Measurements from ENCODE around the gene RNU6-9. TPM values are rescaled to one million over a fixed set of nuclear protein-coding genes. Genes with fewer than 3 reads are reported as not detected.
A peak's percentile ranks its signal among the peaks of the same experiment; 100 is the strongest.

The RNU6-9 gene
- total and polyA plus RNA-seq, 2 of the 13 experiments (the other 11 are each of a cell fraction or from before 2014, with no cell fraction given), result under 0.01 TPM; not detected in 1

DNA sequence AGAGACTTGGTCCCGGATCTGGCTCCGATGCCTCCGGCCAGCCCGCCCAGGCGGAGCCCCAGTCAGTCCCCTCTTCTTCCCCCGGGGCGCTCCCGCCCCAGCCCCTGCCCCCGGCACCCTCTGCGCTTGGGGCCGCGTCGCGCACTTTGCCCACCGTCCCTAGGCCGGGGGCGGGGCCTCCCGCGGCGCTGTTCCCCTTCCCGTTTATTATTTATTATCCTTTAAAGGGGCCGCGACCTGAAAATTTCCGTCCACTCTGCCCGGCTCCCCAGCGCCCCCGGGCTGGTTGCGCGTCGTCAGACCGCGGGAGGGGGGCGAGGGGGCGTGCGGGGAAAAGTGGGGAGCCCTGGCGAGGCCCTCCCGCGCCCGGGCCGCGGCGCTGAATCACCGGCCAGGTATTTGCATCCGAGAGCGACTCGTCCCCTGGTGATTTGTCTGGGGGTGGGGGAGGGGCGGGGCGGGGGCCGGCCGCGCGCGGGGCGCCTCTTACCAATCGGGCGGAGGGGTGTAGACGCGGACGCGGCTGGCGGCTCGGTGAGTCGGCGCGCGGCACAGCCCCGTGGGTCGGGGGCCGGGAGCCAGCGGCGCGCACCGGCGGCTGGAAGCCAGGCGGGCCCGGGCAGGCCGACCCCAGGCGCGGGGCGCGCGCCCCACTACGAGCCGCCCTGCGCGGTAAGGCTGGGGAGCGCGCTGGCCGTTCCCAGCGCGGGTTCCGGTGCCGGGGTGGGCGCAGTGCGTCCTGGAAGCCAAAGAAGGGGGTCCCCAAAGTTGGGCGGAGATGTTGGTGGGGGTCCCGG lies 32.4 kb downstream of the RNU6-9 start, which contains the start of gene ARID3A (continued):
- TF ChIP-seq, protein P1, sequence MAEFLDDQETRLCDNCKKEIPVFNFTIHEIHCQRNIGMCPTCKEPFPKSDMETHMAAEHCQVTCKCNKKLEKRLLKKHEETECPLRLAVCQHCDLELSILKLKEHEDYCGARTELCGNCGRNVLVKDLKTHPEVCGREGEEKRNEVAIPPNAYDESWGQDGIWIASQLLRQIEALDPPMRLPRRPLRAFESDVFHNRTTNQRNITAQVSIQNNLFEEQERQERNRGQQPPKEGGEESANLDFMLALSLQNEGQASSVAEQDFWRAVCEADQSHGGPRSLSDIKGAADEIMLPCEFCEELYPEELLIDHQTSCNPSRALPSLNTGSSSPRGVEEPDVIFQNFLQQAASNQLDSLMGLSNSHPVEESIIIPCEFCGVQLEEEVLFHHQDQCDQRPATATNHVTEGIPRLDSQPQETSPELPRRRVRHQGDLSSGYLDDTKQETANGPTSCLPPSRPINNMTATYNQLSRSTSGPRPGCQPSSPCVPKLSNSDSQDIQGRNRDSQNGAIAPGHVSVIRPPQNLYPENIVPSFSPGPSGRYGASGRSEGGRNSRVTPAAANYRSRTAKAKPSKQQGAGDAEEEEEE (CRISPR knock-in tag; IDR thresholded peaks at IDR 0.05; ENCODE audit: borderline replicate concordance), result no peak
- TF ChIP-seq RCOR2 (CRISPR knock-in tag; IDR thresholded peaks at IDR 0.05) (peak; percentile 55; the same call in 1 of the 2 replicates), TEAD2 (CRISPR knock-in tag; IDR thresholded peaks at IDR 0.05) (no peak), ZFX (CRISPR knock-in tag; IDR thresholded peaks at IDR 0.05; ENCODE audit: low read depth) (no peak; the same call in 1 of the 2 replicates), ZNF879 (CRISPR knock-in tag; IDR thresholded peaks at IDR 0.05) (no peak), JUND (CRISPR knock-in tag; IDR thresholded peaks at IDR 0.05) (no peak), RBM22 (optimal IDR thresholded peaks at IDR 0.05; ENCODE audit: low read length) (peak; percentile 24), HOXA7 (CRISPR knock-in tag; IDR thresholded peaks at IDR 0.05) (no peak), NCOA1 (CRISPR knock-in tag; IDR thresholded peaks at IDR 0.05) (no peak), SNRNP70 (IDR thresholded peaks at IDR 0.05; ENCODE audit: low read depth, low read length) (no peak), ZNF816 (CRISPR knock-in tag; IDR thresholded peaks at IDR 0.05; ENCODE audit: borderline replicate concordance) (no peak), ZNF263 (CRISPR knock-in tag; IDR thresholded peaks at IDR 0.05) (0 out of 2 replicates have a peak, but pooled peaks have one; percentile 8), GPN1 (CRISPR knock-in tag; IDR thresholded peaks at IDR 0.05; ENCODE audit: borderline replicate concordance) (no peak), EZH2 (conservative IDR thresholded peaks at IDR 0.05; ENCODE audit: low read depth, low read length) (no peak), CEBPB (IDR thresholded peaks at IDR 0.05; ENCODE audit: borderline replicate concordance, low read depth, low read length) (no peak)
- TF ChIP-seq, protein P2, sequence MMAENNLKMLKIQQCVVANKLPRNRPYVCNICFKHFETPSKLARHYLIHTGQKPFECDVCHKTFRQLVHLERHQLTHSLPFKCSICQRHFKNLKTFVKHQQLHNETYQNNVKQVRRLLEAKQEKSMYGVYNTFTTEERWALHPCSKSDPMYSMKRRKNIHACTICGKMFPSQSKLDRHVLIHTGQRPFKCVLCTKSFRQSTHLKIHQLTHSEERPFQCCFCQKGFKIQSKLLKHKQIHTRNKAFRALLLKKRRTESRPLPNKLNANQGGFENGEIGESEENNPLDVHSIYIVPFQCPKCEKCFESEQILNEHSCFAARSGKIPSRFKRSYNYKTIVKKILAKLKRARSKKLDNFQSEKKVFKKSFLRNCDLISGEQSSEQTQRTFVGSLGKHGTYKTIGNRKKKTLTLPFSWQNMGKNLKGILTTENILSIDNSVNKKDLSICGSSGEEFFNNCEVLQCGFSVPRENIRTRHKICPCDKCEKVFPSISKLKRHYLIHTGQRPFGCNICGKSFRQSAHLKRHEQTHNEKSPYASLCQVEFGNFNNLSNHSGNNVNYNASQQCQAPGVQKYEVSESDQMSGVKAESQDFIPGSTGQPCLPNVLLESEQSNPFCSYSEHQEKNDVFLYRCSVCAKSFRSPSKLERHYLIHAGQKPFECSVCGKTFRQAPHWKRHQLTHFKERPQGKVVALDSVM (CRISPR knock-in tag; IDR thresholded peaks at IDR 0.05), result peak; percentile 5; the same call in 1 of the 2 replicates

Measured in HepG2 (cell line).